NCI-H1092 (cell line): ENCODE data around the gene STPG4.

Experiments
- DNase-seq: peaks from one replicate; lab custom pipeline; 2025; lab: John Stamatoyannopoulos, UW

STPG4 gene

DNA sequence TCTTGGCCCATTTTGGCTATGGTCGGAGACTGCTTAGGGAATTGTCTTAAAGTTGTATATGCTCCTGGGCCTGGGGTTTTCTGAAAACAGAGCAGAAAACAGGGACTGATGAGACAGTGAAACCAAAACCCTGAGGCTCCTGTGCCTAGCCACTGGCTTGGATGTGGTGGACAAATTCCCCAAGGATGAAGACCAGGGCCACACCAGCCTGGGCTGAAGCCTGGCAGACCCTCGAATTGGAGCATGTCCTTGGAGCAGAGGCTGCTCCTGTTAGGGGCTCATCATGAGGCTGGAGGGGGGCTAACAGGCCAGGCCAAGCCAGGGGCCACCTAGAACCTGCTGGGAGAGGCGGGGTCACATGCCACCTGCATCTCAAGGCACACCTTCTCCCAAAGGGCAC lies 68.1 kb downstream of the STPG4 start:
- DNase-seq = no peak

DNA sequence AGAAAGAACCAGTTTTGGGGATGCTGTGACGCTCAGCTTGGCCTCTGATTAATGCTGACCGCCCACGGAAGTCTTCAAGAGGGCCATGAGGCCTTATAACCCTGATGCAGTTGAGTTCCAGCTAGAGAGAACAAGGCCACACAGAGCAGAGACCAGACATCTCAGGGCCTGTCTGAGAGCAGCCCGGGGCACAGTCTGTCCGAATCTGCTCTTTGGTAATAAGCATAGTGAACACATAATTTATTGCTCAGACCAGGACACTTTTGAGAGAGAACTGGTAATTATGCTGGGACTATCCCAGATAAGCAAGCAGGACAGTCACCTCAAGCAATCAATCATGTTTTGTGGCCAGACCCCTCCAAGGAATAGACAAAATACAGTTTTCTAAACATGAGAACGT lies 68.5 kb downstream of the STPG4 start:
- DNase-seq = no peak

DNA sequence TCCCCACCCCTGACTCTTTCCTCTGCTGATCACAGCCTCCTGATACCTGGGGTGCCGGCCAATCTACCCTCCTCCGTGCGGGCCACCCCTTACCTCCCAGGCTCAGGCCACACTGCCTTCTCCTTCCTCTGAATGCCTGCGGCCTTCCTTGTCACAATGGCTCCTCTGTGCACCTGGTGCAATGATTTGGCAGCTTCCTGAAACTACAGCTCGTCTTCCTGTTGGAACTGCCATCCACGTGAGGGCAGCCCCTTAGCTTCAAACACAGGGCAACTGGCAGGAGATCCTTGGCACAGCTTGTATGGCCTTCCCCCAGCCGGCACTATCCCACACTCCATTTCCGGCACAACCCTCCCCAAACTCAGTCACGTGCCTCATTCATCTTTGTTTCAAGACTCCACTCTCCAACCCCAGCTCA lies 69.0 kb downstream of the STPG4 start:
- DNase-seq = no peak

DNA sequence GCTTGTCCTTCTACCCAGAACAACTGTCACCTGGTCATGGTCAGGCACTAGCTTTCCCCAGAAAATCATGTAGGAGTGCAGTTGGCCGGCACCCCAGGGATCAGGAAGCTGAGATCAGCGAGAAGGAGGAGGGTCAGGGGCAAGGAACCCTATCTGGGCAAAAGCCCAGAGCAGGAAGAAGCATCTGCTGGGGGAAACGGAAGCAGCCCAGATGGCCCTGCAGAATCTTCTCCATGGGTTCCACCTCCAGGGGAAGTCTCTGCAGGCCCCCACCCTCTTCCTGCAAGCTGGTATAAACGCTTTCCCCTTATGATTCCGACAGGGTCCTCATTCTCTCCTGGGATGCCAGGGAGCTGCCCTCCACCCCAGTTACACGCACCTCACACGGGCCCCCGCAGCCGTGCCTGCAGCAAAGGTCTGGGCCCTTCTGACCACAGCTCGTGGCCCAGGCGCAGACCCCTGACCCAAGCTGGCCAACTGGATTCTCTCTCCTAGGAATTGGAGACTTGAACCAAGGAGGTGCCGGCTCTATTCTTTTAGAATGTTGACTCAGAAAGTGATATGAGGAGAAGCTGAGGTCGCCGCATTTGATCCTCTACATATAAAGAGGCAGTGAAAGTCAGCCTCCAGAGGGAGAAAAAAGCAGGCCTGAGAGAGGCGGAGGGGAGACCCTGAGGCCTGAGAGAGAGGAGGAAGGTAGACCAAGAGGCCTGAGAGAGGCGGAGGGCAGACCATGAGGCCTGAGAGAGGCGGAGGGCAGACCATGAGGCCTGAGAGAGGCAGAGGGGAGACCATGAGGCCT lies 71.0 kb downstream of the STPG4 start:
- no peak for DNase-seq

DNA sequence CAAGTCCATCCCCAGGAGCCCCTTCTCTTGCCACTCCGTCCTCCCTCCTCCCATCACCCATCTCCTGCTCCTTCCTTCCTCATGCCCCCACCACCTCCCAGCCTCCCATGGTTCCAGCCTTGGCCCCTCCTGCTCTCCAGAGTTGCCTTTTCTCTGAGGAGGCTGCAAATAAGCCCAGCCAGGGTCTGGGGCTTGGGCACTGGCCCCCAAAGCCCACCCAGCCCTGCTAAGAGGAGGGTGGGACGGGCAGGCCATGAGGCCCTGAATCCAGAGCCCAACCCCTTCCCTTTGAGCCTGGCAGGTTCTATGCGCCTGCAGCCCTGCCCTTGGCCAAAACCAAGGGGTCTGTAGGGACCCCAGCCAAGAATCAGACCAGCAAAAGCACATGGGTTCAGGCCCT lies 71.6 kb downstream of the STPG4 start:
- DNase-seq = no peak

DNA sequence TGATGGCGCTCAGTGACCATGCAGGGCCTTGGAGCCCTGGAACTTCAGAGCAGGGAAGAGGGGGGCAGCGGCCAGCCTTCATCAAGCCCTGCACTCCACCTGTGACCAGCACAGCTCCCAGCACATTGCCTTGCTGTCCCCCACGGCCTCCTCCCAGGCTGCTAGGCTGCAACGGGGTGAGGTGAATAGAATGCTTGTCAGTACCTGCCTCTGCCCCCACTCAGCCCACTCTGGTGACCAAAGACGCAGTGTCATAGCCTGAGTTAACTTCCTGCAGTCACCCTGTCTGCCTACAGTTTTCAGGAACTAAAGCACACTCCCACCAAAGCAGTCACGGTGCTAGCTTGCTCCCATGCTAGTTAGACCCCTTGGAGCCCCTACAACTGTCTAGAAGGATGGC lies 72.1 kb downstream of the STPG4 start:
- DNase-seq = no peak

DNA sequence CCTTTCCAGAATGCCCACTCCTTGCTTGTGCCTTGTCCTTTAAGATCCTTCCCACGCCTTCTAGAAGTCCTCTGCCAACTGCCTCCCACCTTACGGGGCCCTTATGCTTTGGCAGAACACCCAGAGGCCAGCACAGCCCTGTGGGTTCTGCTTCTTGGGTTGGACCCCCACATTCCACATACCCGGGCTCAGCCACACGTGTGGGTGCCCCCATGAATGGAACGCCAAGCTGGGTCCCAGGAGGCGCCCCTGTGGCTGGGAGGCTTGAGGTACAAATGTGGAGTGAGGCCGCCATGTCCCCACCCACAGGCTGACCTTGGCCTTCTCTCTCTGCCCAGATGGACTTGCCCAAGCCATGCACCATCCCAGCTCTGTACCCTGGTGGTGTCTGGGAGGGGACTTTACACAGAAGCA lies 74.2 kb downstream of the STPG4 start:
- no peak for DNase-seq

DNA sequence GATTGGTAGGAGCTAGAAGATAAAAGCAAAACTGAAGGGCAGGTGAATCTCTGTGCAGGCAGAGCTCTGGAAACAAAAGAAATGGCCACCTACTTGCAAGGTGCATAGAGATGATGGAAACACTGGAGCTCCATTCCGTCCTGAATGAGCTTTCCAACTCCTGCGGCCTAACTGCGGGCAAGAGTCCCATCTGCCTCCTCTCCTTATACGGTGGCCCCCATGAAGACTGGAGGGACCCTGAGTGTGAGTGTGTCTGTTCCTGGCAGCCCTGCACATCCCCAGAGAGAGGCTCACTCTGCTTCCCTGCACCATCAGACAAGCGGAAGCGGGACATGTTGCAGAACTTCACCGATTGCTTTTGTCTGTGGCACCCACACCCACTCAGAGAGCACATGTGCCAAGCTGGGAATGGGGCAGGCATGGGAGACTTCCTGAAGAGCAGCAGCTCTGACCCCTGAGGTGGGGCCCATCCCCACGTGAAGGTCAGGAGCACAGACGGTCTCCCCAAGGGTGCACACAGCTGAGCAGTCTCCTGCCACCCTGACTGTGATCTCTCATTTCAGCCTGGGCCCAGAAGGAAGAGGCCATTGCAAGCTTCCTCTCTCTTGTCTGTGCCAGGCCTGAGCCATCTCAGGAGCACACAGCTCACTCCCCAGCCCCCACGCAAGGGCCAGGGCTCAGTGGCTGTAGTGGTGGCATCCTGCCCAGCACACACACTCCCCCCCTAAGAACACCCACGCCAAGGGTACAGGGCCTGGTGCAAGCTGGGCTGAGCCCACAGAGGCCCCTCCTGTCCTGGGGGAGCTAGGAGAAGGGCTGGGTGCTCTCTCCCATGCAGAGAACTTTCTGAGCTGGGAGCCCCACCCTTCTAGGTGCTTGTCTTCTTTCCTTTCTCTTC lies 75.3 kb downstream of the STPG4 start:
- DNase-seq = no peak

DNA sequence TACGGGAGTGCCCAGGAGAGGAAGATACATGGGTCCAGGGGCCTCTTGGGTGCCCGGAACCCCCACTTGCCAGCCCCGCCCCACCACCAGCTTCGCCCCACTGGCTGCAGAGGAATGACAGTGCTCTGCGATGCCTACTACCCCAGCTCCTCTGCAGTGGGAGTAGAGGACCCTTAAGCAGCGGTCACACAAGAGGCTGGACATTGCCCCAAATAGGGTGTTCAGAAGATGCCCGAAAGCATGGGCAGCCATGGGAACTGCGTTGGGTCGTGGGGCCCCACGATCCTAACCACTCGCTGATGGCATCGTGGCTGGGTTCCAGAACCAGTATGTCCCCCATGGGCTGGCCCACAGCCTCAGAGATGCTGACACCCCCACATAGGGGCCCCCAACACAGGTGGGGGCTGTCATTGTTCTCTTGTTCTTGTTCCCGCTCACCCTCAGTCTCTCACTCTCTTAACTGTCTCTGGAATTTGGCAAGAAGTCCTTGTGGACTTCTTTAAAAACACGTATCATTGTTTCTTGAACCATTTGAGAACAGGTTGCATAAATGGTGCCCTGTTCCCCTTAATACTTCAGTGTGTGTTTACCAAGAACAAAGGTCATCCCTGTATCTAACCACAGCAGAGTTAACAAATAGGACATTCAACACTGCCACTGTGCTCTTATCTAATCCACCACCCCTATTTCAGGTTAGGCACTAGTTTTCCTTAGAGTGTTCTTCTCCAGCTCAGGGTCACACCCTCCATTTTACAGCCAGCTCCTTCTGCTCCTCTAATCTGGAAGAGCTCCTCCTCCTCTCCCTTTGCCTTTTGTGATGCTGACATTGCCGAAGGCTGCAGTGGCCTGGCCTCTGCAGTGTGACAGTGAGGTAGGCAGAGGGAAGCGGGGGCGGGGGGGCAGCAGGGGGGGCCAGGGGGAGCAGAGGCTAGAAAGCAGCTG lies 76.3 kb downstream of the STPG4 start:
- DNase-seq = no peak

DNA sequence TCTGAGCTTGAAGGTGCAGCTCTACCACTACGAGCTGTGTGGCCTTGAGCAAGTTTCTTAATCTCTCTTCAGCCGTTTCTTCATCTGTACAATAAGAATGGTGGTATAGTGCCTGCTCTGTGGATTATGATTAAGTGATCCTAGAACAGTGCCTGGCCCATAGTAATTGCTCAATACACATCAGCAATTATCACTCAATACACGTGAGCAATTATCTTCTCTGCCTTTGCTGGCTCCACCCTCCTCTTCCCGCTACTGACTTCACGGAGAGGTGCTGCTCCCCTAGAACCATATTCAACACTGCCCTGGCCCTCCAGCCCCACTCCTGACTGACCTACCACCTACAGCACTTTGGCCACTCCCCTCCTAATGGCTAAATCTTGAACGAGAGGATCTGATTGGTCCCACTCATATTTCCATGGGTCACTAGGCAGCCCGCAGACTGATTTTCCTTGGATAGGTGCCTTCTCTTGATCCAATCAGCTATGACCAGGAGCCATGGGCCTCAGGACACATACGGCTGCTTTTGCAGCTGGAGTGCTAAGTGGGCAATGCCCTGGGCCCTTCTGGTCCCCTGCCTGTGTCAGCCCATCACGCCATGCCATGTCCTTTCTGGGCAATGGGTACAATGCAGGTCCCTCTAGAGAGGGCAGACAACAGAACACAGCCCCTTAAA lies 77.5 kb downstream of the STPG4 start:
- no peak for DNase-seq

DNA sequence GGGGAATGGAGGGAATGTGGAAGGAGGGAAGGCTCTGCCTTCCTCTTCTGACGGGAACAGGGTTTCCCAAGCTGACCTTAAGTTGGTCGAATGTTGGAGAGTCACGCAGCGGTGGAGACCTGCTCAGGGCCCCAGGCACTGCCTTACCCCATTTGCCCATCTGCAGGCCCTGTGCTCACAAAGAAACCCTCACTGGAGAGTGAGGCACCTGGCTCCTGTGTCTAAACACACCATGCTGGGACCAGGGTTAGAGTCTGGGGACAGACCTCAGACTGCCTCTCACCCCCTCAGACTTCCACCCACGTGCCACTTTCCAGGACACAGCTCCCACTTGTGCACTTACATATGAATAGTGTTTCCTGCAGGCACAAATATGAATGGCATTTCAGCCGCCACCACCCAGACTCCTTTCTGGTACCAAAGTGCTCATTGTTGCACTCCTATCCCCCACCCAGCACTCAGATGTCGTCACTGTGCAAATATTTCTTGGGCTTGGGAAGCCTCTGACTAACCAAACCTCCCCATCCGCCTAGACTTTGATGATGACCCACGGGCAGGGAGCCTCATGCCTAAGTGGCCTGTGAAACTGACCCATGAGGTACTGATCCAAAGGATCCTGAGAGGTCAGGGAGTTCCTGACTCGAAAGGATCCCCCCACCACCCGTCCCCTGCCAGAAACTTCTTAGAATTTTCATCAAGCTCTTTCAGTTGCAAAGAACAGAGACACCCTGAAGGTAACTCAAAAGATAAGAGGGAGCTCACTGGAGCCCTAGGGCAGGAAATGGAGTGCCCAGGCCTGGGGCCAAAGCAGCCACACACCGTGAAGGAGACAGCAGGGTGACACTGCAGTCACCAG lies 78.3 kb downstream of the STPG4 start:
- no peak for DNase-seq

DNA sequence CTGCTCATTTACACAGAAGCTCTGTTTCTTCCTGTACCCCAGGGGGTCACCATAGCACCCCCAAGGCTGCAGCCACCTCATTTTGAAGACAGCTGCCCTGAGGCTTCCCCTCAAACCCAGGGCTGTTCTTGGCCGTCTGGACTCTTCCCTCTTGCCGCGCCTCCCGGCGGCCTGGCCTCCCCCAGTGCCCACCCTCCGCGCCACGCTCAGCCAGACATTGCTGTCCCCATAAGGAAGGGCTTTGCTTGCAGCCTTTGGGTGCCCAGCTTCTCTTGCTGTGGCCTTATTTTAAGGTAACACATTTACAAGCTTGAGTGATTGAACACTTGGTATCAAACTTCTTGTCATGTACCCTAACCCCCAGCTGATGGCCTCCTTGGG lies 79.0 kb downstream of the STPG4 start:
- DNase-seq = no peak

DNA sequence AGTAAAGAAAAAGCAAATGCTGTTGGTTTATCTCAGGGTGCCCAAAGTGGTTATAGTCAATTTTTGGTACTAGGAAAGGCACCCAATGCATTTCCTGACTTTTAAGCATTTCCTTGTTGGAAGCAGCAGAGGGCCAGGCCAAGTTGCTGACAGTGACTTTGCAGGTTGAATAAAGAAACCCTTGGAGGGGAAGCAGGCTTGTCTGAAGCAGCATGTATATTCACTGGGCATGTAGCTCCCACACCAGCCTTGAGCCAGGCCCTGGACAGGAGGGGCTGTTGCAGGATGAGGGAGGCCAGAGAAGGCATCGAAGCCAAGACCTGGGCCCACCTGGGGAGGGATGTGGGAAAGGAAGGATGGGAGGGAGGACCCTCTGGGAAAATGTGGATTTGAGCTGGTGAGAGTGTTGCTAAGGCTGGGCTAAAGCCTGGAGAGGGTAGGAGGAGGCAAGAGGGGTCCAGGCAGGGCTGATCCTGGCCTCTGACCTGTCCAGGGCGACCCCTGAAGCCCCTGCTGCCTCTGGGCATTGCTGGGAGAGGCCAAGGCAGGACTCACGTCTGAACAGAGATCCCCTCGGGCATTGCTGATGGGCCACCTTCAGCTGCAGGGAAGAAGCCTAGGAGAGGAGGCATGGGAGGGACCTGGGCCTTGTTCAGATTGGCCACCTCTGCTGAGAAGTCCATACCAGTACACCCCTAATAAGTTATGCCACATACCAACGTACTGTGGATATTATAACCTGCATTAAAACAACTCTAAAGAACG lies 79.6 kb downstream of the STPG4 start:
- no peak for DNase-seq

DNA sequence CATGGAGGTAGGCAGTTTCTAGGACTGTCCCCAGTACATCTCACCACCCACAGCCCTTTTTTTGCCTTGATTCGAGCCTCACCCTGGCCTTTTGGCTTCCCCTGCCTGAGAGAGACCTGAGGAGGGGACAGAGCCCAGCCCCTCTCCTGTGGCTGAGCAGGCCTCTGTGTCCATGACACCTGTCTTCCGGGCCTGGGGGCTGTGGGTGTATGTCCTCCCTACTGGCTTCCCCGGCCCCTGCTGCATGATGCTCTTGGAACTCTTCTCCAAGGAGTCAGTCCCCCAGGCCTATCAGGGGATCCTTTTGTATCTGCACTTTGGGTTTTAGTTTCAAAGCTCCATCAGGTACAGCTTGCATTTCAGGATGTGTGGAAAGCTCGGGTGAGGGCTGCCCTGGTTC lies 80.4 kb downstream of the STPG4 start:
- no peak for DNase-seq

DNA sequence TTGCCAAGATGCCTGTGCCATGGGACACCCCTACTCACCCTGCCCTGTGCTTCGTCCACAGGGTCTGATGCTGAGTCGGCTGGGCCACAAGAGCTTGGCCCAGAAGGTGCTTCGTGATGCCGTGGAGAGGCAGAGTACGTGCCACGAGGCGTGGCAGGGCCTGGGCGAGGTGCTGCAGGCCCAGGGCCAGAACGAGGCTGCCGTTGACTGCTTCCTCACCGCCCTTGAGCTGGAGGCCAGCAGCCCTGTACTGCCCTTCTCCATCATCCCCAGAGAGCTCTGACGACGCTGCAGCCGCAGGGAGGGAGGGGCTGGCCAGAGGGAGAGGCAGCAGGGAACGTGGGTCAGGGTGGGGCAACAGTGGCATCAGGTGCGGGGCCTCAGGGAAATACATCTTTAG lies 81.5 kb downstream of the STPG4 start:
- no peak for DNase-seq

DNA sequence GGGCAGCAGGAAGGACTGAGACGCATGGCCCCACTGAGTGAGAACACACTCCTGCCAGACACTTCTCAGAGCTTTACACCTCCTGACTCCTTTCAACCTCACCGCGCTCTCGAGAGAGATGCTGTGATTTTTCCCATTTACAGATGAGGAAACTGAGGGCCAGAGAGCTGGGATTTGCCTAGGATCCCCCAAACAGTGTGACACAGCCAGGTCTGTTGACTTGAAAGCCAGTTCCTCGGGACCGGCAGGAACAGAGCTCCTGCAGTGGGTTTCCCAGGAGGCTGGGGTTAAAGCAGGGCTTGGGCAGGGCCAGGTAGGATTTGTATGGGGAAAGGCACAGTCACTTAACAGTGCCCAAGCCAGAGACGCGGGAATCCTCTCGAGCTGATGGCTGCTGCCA lies 81.9 kb downstream of the STPG4 start:
- DNase-seq = no peak

DNA sequence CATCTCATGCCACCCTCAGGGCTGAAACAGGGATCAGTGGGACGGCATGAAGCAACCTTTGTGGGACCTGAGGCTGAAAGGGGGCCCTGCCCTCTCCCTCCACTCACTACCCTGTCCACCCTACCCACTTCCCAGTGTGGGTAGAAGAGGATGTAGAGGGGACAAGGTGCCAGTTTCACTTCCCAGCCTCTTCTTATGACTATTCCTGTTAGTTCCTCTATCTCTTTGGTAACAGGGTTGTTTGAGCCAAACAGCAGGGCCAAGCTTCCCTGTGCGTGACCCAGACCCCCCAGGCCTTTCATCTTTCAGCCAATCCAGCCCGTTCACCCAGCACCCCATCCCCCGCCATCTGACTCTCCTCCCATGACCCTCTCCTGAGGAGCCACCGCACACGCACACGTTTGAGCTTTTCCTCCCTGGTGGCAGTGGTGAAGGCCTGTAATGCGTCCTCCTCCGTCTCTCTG lies 82.3 kb downstream of the STPG4 start:
- DNase-seq = no peak

DNA sequence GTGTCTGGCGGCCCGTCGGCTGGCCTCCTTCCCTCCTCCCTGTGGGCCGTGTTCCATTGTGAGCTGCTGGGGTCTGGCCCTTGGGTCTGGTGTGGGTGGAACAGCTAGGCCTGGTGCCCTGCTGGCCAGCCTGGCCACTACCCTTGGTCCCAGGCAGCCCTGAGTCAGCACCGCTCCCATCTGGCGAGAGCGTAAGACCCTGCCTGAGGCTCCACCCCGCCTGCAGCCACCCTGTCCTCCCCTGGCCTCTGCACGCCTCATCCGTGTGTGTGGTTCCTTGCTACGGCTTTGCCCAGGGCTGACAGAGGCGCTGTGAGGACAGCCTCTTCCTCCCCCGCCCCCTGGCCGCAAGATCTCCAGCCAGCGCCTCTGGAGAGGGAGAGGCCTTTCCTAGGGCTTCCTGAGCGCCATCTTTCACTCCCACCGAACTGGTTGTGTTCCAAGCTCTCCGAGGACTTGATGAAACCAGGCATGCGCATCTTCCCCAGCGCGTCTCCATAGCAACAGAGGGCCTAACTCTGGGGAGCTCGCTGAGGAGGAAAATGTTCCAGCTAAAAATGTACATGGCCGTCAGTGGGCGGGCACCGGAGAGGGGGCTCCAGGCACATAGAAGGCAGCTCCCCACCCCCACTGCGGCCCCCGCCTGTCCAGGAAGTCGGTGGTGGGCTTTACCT lies 83.0 kb downstream of the STPG4 start:
- DNase-seq = no peak
